SK-N-MC (cell line): ENCODE data around the gene RORC.

Experiments
- DNase-seq: peaks from one replicate; pipeline ENCODE4 v3.0.0-alpha.2; 2011; ENCODE audit warnings: low read depth, low spot score
- H3K27ac ChIP-seq: fragments of 200-600 bp; sonication (generic); 2 replicates; pipeline ENCODE4 v1.5.1; 2016; ENCODE audit warnings: mixed run types
- H3K36me3 ChIP-seq: fragments of 200-600 bp; sonication (generic); 2 replicates; pipeline ENCODE4 v1.6.1; 2017; ENCODE audit warnings: antibody characterized with exemption, low read length, mixed read lengths; ENCODE audit not compliant: insufficient read depth
- H3K4me3 ChIP-seq: fragments of 200-600 bp; sonication (generic); 2 replicates; pipeline ENCODE4 v1.5.1; 2016
- H3K9ac ChIP-seq: fragments of 200-600 bp; sonication (generic); 2 replicates; pipeline ENCODE4 v1.8.0; 2017; ENCODE audit warnings: mixed run types, mixed read lengths; ENCODE audit not compliant: insufficient read length
- H3K9me3 ChIP-seq: fragments of 200-600 bp; sonication (generic); 2 replicates; pipeline ENCODE4 v1.6.1; 2017; ENCODE audit warnings: low read depth, mild to moderate bottlenecking, antibody characterized with exemption, low read length, moderate library complexity, mixed read lengths
- EZH2 ChIP-seq: fragments of 200-600 bp; sonication (generic); IDR thresholded peaks from one replicate; pipeline ENCODE4 v1.6.1; 2017; ENCODE audit warnings: antibody characterized with exemption
- FOXP2 ChIP-seq: optimal IDR thresholded peaks from 2 replicates; pipeline ENCODE3; 2011; ENCODE audit warnings: mild to moderate bottlenecking, moderate library complexity; ENCODE audit not compliant: insufficient read depth; ENCODE audit errors: extremely low read length, control extremely low read depth
- POLR2AphosphoS5 ChIP-seq: IDR thresholded peaks from 2 replicates; pipeline ENCODE4 v1.6.1; 2012; ENCODE audit warnings: mild to moderate bottlenecking, low read depth, low read length, borderline replicate concordance

RORC gene

DNA sequence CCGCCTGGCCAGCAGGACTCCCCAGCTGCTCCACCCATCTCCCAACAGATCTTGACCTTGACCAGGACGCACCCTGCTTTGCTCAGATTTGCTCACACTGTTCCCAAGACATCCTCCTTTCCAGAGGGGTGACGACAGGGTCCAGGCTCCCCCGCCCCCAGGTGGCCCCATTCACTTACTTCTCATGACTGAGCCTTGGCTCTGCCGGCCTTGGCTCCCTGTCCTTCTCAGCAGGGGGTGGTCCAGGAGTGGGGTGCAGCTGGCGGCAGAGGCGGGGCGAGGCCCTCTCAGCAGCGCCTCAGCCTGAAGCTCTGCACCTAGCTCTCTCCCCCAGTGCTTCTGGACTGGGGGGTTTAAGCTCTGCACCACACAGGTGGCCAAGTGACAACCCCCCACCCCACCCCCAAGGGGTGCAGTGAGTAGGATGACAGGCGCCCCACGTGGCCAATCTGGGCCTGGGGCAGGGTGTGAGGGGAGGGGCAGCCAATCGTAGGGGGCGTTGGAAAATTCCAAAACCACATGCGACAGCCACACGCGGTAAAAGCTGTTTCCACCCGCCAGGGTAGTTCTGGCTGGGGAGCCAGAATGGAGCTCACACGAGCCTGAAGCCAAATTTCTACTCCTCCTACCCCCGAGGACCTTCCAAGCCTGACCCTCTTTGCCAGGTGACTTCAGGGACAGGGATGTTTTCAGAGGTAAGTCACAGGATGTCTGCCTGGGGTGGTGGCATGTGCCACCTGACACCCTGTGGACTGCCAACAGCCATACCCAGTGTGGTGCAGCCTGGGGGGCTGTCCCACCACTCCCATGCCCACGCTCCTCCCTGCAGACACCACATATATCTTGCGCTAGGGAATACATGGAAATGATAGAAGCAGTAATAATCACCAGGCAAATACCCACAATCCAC, 5.6 kb downstream of the RORC start:
- Histone ChIP-seq H3K36me3 (no peaks in the 10 kb centered on the region), H3K9ac (no peak overlapping the region), H3K27ac (no peak overlapping the region), H3K9me3 (no peaks in the 10 kb centered on the region), H3K4me3 (no peak overlapping the region)
- DNase-seq = no peak
- no peak for TF ChIP-seq POLR2AphosphoS5
- no peak for TF ChIP-seq EZH2
- no peak for TF ChIP-seq FOXP2

DNA sequence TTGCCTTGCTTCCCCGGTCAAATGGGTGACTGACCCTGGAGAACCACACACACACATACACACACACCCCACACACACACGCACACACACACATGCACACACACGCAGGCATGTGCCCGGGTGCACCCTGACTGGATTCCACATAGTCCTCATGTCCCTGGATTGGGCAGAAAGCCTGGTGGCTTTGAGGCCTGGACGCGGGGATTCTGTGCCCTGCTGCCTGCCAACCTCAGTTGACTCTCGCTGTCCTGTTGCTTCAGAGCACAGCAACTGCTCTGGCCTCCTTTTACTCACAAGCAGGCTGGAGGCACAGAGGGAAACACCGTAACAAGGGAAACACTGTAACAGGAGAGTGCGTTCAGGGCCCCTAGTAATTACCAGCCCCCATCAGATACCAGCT, 6.4 kb downstream of the RORC start:
- H3K27ac ChIP-seq = no peak overlapping the region
- no peak for DNase-seq
- no peak overlapping the region for H3K9ac ChIP-seq
- no peak overlapping the region for H3K4me3 ChIP-seq
- H3K36me3 ChIP-seq = no peaks in the 10 kb centered on the region
- TF ChIP-seq FOXP2 (no peak), EZH2 (no peak), POLR2AphosphoS5 (no peak)
- no peaks in the 10 kb centered on the region for H3K9me3 ChIP-seq

GRCh38 chr1:151823175-151823574, 8.4 kb downstream of the RORC start:
- DNase-seq = no peak
- TF ChIP-seq POLR2AphosphoS5 = no peak
- no peak for TF ChIP-seq FOXP2
- no peak for TF ChIP-seq EZH2
- Histone ChIP-seq H3K27ac (no peak overlapping the region), H3K36me3 (no peaks in the 10 kb centered on the region), H3K4me3 (no peak overlapping the region), H3K9me3 (no peaks in the 10 kb centered on the region), H3K9ac (no peak overlapping the region)

DNA sequence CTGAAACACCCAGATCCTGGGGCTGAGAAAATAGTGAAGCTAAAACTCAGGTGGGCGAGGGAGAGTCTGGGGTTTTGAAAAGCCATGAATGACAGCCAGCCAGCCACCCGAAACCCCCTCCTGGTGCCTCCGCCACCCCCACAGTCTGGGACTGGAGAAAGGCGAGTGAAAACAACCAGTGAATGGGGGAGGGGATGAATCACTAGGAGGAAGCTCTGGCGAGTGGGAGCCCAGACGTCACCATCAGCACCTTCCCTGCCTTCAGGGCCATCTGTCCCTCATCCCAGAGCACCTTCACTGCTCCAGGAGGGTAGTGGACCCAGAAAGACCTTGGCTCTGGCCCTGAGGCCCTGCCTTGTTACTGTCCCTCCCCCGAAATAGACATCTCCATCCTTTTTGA, 9.2 kb downstream of the RORC start:
- H3K9me3 ChIP-seq = no peaks in the 10 kb centered on the region
- no peaks in the 10 kb centered on the region for H3K36me3 ChIP-seq
- no peak for DNase-seq
- H3K4me3 ChIP-seq = no peak overlapping the region
- TF ChIP-seq POLR2AphosphoS5 = no peak
- TF ChIP-seq EZH2 = no peak
- TF ChIP-seq FOXP2 = no peak
- no peak overlapping the region for H3K9ac ChIP-seq
- H3K27ac ChIP-seq = no peak overlapping the region

DNA sequence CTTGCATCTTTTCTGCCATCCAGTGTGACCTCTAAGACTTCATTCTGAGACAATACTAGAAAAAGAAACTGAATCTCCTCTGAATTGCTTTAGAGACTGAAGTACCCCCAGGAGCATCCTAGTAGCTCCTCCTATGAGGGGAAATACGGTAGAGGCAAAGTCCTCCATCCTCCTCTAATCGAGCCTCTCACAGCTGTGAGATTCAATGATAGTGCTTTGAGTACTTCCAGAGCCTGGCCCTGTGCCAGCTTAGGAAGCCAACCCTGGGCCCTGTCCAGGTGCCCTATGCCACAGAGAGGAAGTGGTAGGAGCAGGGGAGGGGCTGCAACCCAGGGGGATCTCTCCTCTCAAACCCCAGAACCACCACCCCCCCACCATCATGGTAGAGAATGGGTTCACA, 10.7 kb downstream of the RORC start:
- no peak for DNase-seq
- no peaks in the 10 kb centered on the region for H3K9me3 ChIP-seq
- no peaks in the 10 kb centered on the region for H3K36me3 ChIP-seq
- no peak overlapping the region for H3K9ac ChIP-seq
- H3K27ac ChIP-seq = no peak overlapping the region
- TF ChIP-seq POLR2AphosphoS5 = no peak
- no peak for TF ChIP-seq FOXP2
- TF ChIP-seq EZH2 = no peak
- no peak overlapping the region for H3K4me3 ChIP-seq

DNA sequence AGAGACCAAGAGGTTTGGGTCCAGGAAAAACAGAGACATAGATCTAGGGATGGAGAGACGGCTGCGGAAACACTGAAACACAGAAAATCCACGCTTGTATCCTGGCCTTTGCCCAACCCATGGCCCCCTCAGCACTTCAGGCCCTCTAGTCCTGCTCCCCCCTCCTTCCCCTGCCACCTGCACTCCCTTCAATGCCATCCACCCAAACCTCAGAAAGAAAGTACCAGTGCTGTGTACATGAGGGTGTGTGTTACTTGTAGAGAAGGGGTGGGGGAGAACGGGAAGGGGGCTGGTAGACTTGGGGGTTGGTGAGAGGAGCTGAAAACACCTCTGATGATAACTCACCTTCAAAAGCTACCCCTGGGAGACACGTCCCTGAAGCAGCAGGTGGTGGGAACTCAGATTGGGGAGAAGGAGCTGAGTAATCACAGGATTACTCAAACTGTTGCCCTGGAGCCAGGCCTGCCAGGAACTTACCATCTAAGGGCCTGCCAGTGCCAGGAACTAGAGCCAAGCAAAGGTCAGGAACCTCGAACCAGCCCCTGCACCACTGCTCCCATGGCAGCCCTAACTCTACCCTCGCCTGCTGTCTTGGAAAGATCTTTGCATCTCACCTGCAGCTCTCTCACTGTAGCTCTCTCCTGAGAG, 11.5 kb downstream of the RORC start:
- TF ChIP-seq POLR2AphosphoS5 = no peak
- TF ChIP-seq EZH2 = no peak
- TF ChIP-seq FOXP2 = no peak
- Histone ChIP-seq H3K27ac (no peak overlapping the region), H3K36me3 (no peaks in the 10 kb centered on the region), H3K9me3 (no peaks in the 10 kb centered on the region), H3K4me3 (no peak overlapping the region), H3K9ac (no peak overlapping the region)
- no peak for DNase-seq

DNA sequence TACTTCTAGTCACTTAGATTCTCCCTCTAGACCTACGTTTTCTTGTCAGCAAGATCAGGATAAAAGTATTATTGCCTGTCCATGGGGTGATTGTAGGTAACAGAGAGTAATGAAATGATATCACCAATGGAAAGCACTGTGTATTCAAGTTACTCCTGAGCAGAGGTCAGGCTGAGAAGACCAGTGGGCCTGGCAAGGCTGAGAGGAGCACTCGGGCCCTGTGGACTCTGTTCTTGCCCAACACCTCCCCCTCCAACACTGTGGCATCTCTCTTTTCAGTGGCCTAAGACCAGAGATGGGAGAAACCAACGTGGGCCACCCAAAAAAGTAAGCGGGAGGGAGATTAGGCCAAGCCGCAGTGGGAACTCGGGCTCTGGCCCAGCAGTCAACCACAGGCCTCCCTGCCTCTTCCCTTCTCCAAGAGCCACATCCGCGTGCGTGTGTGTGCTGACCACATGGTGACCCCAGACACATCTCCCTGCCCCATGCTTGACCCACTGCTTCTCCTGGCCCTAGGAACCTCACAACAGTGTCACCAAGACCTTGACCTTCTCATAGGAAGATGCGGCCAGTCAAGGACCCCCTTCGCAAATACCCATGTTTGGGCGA, 12.3 kb downstream of the RORC start:
- no peak overlapping the region for H3K27ac ChIP-seq

DNA sequence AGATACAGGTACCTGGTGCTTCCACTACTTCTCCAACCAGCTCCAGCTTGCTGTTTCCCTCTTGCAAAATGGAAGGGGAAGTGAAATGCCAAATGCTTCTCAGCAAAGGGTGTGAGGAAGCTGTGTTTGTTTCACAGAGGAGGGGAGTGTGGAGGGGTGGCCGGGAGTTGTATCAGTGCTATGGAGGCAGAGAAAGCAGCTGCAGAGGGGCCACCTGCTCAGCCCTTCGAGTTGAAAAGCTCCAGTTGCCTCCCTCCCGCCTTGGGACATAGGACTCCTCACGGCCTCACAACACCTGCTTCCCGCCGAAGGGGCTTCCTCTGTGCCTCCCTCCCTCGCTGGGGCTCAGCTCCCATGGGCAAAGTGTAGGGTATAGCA, 14.3 kb downstream of the RORC start:
- no peak for TF ChIP-seq POLR2AphosphoS5
- no peak for TF ChIP-seq EZH2
- TF ChIP-seq FOXP2 = no peak
- no peak overlapping the region for H3K9ac ChIP-seq
- no peak overlapping the region for H3K27ac ChIP-seq
- H3K9me3 ChIP-seq = no peaks in the 10 kb centered on the region
- H3K4me3 ChIP-seq = no peak overlapping the region
- no peak for DNase-seq
- no peaks in the 10 kb centered on the region for H3K36me3 ChIP-seq

More for the DNA sequence above, 12.3 kb downstream of the RORC start:
- H3K9me3 ChIP-seq = no peaks in the 10 kb centered on the region
- H3K4me3 ChIP-seq = no peak overlapping the region
- TF ChIP-seq FOXP2 (no peak), POLR2AphosphoS5 (no peak), EZH2 (no peak)
- no peak overlapping the region for H3K9ac ChIP-seq
- DNase-seq = no peak
- no peaks in the 10 kb centered on the region for H3K36me3 ChIP-seq
